SU-DHL-6 (cell line): ENCODE data around the gene KHK.
"Not testable (repeated sequence)": the region's sequence is repeated elsewhere in the genome, so short reads cannot be mapped to it uniquely, and the experiment has no call there.

Experiments used
- H2AFZ ChIP-seq: fragments of 200-600 bp; sonication (generic); 2 replicates; pipeline ENCODE4 v1.6.1; 2014; ENCODE audit warnings: low read depth, mild to moderate bottlenecking, moderate library complexity, mixed read lengths, antibody characterized with exemption, low read length; ENCODE audit not compliant: severe bottlenecking
- H3F3A ChIP-seq: fragments of 200-600 bp; shearing (Covaris generic); 2 replicates; pipeline ENCODE4 v1.6.0; 2016; ENCODE audit warnings: antibody characterized with exemption, mild to moderate bottlenecking; ENCODE audit not compliant: insufficient read depth
- H3K27ac ChIP-seq: fragments of 200-600 bp; sonication (generic); 2 replicates; pipeline ENCODE4 v1.5.1; 2016; ENCODE audit warnings: low read depth, mild to moderate bottlenecking, low read length, moderate library complexity, mixed read lengths
- H3K27me3 ChIP-seq: fragments of 200-600 bp; sonication (generic), shearing (Covaris generic); 2 replicates; pipeline ENCODE4 v1.6.0; 2014; ENCODE audit warnings: mild to moderate bottlenecking, low read length
- H3K36me3 ChIP-seq: fragments of 200-600 bp; sonication (generic); 2 replicates; pipeline ENCODE4 v1.6.1; 2014; ENCODE audit warnings: mild to moderate bottlenecking, low read length, mixed read lengths
- H3K4me2 ChIP-seq: fragments of 300-600, 200-600 bp; shearing (Covaris generic), sonication (generic); 2 replicates; pipeline ENCODE4 v1.6.0; 2014; ENCODE audit warnings: low read length, low read depth, mild to moderate bottlenecking; ENCODE audit not compliant: poor library complexity, severe bottlenecking
- H3K4me3 ChIP-seq: fragments of 200-600 bp; sonication (generic); 2 replicates; pipeline ENCODE4 v1.5.1; 2014; ENCODE audit warnings: antibody characterized with exemption, low read length, mild to moderate bottlenecking, mixed read lengths; ENCODE audit not compliant: insufficient read depth, poor library complexity, severe bottlenecking
- H3K79me2 ChIP-seq: fragments of 200-600 bp; sonication (generic); 2 replicates; pipeline ENCODE4 v1.6.1; 2014; ENCODE audit warnings: mild to moderate bottlenecking, low read length, moderate library complexity; ENCODE audit not compliant: insufficient read depth
- H3K9ac ChIP-seq: fragments of 200-600 bp; sonication (generic); 2 replicates; pipeline ENCODE4 v1.7.0; 2014; ENCODE audit warnings: mild to moderate bottlenecking, low read length
- H3K9me2 ChIP-seq: fragments of 200-600 bp; sonication (generic); replicated peaks from 2 replicates; pipeline ENCODE4 v1.6.1; 2014; ENCODE audit warnings: low read length; ENCODE audit not compliant: insufficient read depth
- H3K9me3 ChIP-seq: fragments of 200-600 bp; sonication (generic); 2 replicates; pipeline ENCODE4 v1.6.1; 2014; ENCODE audit warnings: low read length, mixed read lengths; ENCODE audit not compliant: insufficient read depth
- H4K20me1 ChIP-seq: fragments of 200-600 bp; sonication (generic); 2 replicates; pipeline ENCODE4 v1.6.1; 2014; ENCODE audit warnings: low read depth, mild to moderate bottlenecking, antibody characterized with exemption, low read length, moderate library complexity, mixed read lengths
- EZH2phosphoT487 ChIP-seq: fragments of 200-600 bp; sonication (generic), shearing (Covaris generic); conservative IDR thresholded peaks from 2 replicates; pipeline ENCODE4 v1.6.1; 2018; ENCODE audit warnings: mild to moderate bottlenecking, antibody characterized with exemption, low read length, moderate library complexity, mixed read lengths
- TF ChIP-seq, protein P1 (sequence below): fragments of 200-600 bp; sonication (generic); IDR thresholded peaks from one replicate; pipeline ENCODE4 v1.5.1; 2017; ENCODE audit warnings: antibody characterized with exemption, mild to moderate bottlenecking, low read length, moderate library complexity; ENCODE audit not compliant: insufficient read depth, poor library complexity, severe bottlenecking

Gene KHK

DNA sequence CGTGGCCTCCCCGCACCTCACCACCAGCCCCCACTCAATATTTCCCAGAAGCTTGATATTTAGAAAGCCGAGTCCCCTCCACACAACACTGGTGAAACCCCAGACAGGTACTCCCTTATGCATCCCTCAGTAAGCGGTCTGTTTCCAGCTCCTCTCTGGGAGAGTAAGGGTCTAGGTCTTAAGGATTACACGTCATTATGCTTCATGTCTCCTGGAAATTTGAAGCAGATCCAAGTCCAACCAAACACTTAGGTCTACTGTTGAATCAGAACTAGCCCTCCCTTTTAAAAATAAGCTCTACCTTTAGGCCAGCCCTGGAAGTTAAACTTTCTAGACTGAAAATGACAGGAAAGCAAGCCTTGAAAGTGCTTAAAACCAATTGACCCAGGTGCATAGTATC is 13.7 kb upstream of the KHK start:
- Histone ChIP-seq H3K4me2 (no peak overlapping the region), H2AFZ (no peak overlapping the region), H4K20me1 (no peaks in the 10 kb centered on the region), H3K27ac (no peak overlapping the region), H3K27me3 (no peaks in the 10 kb centered on the region), H3K9me2 (no peaks in the 10 kb centered on the region), H3K79me2 (peaks cover 18% of the 10 kb centered on the region), H3K36me3 (no peaks in the 10 kb centered on the region), H3F3A (peaks cover 14% of the 10 kb centered on the region; the same call in 1 of the 2 replicates), H3K9ac (no peak overlapping the region), H3K4me3 (no peak overlapping the region), H3K9me3 (no peaks in the 10 kb centered on the region)
- TF ChIP-seq, protein P1, sequence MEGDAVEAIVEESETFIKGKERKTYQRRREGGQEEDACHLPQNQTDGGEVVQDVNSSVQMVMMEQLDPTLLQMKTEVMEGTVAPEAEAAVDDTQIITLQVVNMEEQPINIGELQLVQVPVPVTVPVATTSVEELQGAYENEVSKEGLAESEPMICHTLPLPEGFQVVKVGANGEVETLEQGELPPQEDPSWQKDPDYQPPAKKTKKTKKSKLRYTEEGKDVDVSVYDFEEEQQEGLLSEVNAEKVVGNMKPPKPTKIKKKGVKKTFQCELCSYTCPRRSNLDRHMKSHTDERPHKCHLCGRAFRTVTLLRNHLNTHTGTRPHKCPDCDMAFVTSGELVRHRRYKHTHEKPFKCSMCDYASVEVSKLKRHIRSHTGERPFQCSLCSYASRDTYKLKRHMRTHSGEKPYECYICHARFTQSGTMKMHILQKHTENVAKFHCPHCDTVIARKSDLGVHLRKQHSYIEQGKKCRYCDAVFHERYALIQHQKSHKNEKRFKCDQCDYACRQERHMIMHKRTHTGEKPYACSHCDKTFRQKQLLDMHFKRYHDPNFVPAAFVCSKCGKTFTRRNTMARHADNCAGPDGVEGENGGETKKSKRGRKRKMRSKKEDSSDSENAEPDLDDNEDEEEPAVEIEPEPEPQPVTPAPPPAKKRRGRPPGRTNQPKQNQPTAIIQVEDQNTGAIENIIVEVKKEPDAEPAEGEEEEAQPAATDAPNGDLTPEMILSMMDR: no peak
- no peak for TF ChIP-seq EZH2phosphoT487

DNA sequence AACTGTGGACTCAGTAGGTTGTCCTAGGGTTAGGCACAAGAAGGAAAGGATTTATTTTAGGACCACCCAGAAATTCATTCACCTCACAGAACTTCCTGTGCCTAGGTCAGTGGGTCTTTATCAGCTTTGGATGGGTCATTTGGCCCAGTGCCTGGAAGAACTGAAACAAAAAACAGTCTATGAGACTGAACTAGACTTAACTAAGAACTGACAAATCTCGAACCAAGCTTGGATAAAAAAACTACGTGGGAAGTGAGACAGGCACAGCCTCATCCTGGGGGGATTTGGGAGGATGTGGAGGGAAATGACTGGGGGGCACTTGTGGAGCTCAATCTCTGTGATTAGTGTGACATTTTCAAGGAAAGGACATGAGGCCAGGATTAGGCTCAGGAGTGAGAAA is 12.8 kb upstream of the KHK start:
- no peak overlapping the region for H3K4me2 ChIP-seq

DNA sequence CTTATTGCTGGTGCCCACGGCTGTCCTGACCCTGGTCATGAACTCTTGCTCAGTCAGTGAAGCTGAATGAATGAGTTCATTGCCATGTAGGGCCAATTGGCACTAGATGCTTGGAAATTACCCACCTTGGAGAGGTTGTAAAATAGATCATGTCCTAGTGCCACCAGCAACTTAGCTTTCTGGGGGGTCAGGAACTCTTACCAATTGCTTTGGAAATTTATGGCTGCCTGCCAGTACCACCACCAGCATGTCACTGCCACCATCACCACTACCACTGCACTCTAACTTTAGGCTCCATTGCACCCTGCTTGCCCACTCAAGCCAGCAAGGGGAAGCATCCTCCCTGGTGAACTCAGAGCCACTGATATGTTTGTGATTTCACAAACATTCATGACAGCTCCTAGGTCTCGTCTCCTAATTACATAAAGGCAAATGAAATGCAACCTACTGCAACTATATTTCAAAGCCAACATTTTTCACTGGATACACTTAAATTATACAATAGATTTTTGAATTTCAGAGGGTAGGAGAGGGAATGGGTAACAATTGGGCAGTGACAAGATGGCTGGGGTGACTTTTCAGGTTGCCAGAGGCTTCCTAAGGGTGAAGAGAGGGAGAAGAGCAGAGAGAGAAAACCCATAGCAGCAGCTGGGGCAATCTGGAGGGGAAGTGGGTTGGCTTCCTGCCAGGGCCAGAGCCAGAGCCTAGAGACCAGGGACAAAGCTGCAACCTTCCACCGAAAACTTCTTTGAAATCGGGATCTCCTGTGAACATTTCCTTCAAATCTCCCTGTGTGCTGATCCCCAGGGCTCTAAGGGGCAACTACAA is 11.6 kb upstream of the KHK start:
- Histone ChIP-seq H3K4me3 (no peak overlapping the region), H3K36me3 (no peaks in the 10 kb centered on the region), H3K9ac (peak overlapping the region; percentile 12; the same call in 1 of the 2 replicates), H3K27me3 (no peaks in the 10 kb centered on the region), H3K9me2 (no peaks in the 10 kb centered on the region), H3K27ac (peak overlapping the region; percentile 55), H3K9me3 (no peaks in the 10 kb centered on the region), H4K20me1 (no peaks in the 10 kb centered on the region), H3F3A (peaks cover 14% of the 10 kb centered on the region; the same call in 1 of the 2 replicates), H3K4me2 (peak overlapping the region; percentile 52), H2AFZ (no peak overlapping the region), H3K79me2 (peaks cover 13% of the 10 kb centered on the region)
- TF ChIP-seq, protein P1: no peak
- no peak for TF ChIP-seq EZH2phosphoT487

More for the DNA sequence above, 12.8 kb upstream of the KHK start:
- Histone ChIP-seq H4K20me1 (no peaks in the 10 kb centered on the region), H3K27me3 (no peaks in the 10 kb centered on the region), H3K36me3 (no peaks in the 10 kb centered on the region), H3K4me3 (no peak overlapping the region), H3K9me3 (no peaks in the 10 kb centered on the region), H3K79me2 (peaks cover 18% of the 10 kb centered on the region), H3K9ac (no peak overlapping the region), H2AFZ (no peak overlapping the region), H3K9me2 (no peaks in the 10 kb centered on the region), H3F3A (peaks cover 14% of the 10 kb centered on the region; the same call in 1 of the 2 replicates), H3K27ac (no peak overlapping the region)
- TF ChIP-seq, protein P1: no peak
- no peak for TF ChIP-seq EZH2phosphoT487

DNA sequence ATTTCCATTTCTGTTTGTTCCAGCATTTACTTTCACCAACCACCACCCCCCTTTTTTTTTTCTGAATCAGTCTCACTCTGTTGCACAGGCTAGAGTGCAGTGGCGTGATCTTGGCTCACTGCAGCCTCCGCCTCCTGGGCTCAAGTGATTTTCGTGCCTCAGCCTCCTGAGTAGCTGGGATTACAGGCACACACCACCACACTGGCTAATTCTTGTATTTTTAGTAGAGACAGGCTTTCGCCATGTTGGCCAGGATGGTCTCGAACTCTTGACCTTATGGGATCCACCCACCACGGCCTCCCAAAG is 11.1 kb upstream of the KHK start:
- H3K9ac ChIP-seq: peak overlapping the region; percentile 12; the same call in 1 of the 2 replicates
- not testable (repeated sequence) for H3K36me3 ChIP-seq, H4K20me1 ChIP-seq, H3K4me3 ChIP-seq, H3K9me2 ChIP-seq, H3K27me3 ChIP-seq, H2AFZ ChIP-seq, H3K9me3 ChIP-seq, H3K79me2 ChIP-seq
- peaks cover 14% of the 10 kb centered on the region; the same call in 1 of the 2 replicates for H3F3A ChIP-seq
- H3K27ac ChIP-seq: peak overlapping the region; percentile 55
- H3K4me2 ChIP-seq: peak overlapping the region; percentile 52
